Measurements from ENCODE around the gene C2orf42. TPM values are rescaled to one million over a fixed set of nuclear protein-coding genes. Genes with fewer than 3 reads are reported as not detected.
"Not testable (repeated sequence)": the region's sequence is repeated elsewhere in the genome, so short reads cannot be mapped to it uniquely, and the experiment has no call there.

Gene C2orf42
- total RNA-seq, 1 donor = 33.7 TPM

DNA sequence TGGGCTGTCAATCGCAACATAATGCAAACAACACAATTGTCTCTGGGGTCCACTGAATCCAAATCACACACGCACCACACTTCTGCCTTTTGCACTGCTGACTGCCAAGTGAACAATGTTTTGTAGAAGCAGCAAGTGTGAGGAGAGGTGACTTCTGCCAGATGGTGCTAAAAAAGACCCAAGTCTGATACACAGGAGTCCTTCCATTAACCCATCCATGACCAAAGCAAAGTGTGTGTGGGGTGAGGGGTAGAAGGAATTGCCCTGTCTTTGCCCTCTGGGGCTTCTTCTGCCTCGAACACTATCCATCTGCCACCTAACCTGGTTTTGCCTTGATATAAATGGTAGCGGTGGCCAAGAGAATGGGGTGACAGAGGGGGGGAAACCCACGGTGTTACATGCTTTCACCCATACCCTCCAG, 50.0 kb downstream of the C2orf42 start:
- H3K4me3 ChIP-seq (ENCODE audit: low read depth, low read length) = no peak overlapping the region
- TF ChIP-seq, protein P1, sequence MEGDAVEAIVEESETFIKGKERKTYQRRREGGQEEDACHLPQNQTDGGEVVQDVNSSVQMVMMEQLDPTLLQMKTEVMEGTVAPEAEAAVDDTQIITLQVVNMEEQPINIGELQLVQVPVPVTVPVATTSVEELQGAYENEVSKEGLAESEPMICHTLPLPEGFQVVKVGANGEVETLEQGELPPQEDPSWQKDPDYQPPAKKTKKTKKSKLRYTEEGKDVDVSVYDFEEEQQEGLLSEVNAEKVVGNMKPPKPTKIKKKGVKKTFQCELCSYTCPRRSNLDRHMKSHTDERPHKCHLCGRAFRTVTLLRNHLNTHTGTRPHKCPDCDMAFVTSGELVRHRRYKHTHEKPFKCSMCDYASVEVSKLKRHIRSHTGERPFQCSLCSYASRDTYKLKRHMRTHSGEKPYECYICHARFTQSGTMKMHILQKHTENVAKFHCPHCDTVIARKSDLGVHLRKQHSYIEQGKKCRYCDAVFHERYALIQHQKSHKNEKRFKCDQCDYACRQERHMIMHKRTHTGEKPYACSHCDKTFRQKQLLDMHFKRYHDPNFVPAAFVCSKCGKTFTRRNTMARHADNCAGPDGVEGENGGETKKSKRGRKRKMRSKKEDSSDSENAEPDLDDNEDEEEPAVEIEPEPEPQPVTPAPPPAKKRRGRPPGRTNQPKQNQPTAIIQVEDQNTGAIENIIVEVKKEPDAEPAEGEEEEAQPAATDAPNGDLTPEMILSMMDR (IDR thresholded peaks at IDR 0.05; ENCODE audit: insufficient read depth, low read depth, low read length) = no peak
- DNase-seq (ENCODE audit: low read depth) = no peak

DNA sequence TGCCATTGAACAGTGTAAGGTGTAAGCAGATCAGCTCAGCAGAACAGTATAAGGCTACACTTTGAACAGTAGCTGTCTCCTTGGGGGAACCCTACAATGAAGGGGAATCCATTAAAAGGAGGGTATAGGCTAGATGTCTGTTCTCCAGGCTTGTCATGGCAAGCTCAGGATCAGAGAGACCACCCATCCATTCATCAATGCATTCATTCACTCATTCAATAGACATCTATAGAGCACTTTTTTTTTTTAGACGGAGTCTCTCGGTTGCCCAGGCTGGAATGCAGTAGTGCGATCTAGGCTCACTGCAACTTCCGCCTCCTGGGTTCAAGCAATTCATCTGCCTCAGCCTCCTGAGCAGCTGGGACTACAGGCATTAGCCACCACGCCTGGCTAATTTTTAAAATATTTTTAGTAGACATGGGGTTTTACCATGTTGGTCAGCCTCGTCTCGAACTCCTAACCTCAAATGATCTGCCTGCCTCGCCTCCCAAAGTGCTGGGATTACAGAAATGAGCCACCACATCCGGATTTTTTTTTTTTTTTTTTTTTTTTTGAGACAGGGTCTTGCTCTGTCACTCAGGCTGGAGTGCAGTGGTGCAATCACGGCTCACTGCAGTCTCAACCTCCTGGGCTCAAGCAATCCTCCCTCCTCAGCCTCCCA, 56.4 kb downstream of the C2orf42 start:
- not testable (repeated sequence) for DNase-seq (ENCODE audit: low read depth); H3K4me3 ChIP-seq (ENCODE audit: low read depth, low read length)

DNA sequence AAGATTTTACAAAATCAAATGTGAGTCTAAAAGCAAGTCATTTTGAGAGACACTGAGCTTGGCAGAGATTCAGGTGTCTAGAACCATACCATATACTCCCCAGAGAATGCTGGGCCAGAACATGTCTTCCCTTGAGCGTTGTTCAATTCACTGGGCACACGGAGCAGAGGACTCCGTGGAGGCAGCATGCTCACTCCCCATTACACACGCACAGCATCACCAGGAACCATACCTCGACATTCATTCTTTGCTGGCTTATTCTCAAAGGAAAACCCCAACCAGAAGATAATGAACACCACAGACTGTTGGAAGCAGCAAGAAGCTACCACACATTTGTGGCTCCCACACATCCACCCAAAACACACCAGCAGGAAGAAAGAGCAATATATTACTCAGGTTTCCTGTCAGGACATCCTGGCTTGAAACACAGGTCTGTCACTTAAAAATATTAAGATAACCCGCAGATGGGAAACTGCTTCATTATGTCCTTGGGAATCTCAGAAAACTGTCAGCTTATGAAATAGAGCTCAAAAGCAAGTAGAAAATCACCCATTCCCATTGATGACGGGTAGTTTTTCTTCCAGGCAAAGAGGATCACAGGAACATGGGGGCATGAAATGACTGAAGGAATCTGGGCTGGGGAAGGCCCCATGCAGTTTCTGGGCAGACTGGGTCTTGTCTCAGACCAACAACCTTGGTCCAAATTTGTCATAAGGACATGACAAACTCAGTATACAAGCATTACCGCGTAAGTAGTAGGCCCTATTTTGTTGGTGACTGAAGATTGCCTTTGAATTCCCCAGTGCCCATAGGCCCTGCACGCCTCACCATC, 57.1 kb downstream of the C2orf42 start:
- TF ChIP-seq, protein P1 (IDR thresholded peaks at IDR 0.05; ENCODE audit: insufficient read depth, low read depth, low read length) = no peak
- H3K4me3 ChIP-seq (ENCODE audit: low read depth, low read length) = no peak overlapping the region
- no peak for DNase-seq (ENCODE audit: low read depth)

DNA sequence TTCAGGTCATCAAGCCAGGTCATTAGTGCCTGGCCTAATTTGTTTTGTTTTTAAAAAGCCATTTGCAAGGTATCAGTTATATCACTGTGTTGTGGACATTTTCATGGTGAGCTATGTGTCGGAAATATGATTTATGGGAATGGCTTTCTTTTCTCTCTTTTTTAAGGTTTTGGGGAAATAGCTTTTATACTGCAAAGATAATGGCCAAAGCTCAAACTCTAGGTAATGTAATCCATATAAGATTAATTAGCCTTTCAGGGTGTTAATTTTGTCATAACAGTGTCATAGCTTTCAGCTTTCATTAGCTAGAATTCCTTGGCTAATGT, 57.7 kb downstream of the C2orf42 start:
- peak overlapping the region; percentile 44 for H3K4me3 ChIP-seq (ENCODE audit: low read depth, low read length)
- no peak for DNase-seq (ENCODE audit: low read depth)

DNA sequence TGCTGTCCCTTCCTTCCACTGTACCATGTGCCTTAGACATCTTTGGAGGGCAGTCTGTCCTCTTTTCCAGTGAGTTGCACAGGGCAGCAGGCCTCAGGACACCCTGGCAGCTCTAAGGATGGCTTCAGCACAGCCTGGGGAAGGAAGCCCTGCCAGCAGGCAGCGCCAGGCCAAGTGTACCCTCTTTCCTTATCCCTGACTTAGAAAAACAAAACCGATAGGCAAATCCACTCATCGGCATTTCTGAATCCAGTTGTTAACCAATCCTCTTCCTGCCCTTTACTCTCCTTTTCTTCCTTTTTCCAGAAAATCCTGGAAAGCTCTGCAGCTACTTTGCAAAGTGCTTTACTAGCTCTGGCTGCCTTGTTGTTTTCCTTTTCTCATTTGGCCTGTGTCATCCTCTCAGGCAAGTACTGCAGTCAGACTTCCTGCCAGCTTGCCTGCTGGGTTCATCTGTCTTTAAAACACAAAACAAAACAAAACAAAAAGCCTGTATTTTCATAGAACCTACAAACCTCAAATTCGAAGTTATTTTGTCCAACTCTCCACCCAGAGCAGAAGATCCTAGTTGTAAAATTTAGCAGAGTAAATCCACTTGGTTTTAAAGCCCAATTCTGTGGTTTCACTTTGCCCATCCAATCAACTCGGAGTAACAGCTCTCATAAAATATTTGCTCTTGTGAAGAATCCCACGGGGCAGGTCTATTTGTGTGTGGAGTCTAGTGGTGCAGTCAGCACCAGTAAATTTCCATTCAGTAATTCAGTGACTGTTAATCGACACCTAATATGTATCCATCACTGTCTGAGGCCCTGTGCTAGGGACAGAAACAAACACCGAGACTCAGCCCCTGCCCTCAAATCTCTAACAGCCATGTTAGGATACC, 58.3 kb downstream of the C2orf42 start:
- DNase-seq (ENCODE audit: low read depth) = peak; percentile 93
- TF ChIP-seq, protein P1 (IDR thresholded peaks at IDR 0.05; ENCODE audit: insufficient read depth, low read depth, low read length) = no peak
- peak overlapping the region; percentile 44 for H3K4me3 ChIP-seq (ENCODE audit: low read depth, low read length)

More for the DNA sequence above, 57.7 kb downstream of the C2orf42 start:
- TF ChIP-seq, protein P1 (IDR thresholded peaks at IDR 0.05; ENCODE audit: insufficient read depth, low read depth, low read length) = no peak

DNA sequence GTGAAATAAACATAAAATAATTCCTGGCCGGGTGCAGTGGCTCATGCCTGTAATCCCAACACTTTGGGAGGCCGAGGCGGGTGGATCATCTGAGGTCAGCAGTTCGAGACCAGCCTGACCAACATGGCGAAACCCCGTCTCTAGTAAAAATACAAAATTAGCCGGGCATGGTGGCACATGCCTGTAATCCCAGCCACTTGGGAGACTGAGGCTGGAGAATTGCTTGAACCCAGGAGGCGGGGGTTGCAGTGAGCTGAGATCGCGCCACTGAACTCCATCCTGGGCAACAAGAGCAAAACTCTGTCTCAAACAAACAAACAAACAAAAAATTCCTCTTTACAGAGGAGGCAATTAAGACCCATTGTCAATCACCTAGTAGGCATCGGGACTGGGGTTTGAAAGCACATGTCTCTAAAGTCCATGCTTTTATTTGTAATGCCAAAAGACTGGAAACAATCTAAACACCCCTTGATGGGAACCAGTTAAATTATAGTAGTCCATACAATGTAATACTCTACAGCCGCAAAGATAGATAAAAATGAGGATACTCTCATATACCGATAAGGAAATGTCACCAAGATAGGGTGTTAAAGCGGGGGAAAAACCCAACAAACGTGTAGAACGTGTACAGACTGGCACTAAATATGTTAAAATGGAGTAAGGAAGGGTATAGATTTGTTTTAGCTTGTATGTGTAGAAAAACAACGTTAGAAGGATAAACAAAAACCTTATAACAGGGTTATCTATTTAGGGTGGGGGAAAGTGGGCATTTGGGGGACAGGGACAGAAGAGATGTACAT, 59.3 kb downstream of the C2orf42 start:
- H3K4me3 ChIP-seq (ENCODE audit: low read depth, low read length) = peak overlapping the region; percentile 44
- not testable (repeated sequence) for DNase-seq (ENCODE audit: low read depth)

DNA sequence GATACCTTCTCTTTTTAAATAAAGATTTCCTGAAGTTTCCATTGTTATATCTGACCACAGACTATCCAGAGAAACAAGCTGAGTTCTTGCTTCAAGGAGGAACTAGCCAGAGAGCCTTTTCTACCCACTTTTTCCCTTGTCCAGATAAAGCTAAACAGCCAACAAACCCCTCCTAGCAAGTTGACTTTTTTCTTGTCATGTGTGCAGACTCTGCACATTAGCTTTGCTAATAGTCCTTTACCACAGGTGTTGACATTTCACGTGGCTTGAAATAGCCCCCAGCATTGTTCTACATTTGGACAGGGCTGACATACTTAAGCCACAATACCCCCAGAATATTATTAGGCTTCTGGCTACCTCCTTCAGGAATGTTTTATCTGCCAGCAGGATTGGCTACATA, 62.8 kb downstream of the C2orf42 start:
- no peak for DNase-seq (ENCODE audit: low read depth)
- TF ChIP-seq, protein P1 (IDR thresholded peaks at IDR 0.05; ENCODE audit: insufficient read depth, low read depth, low read length) = no peak
- no peak overlapping the region for H3K4me3 ChIP-seq (ENCODE audit: low read depth, low read length)
